ENCODE measurements around the gene KIF18A. TPM values are rescaled to one million over a fixed set of nuclear protein-coding genes. Genes with fewer than 3 reads are reported as not detected.

Gene KIF18A
- total and polyA plus RNA-seq, 2 of the 13 experiments (the other 11 are each of a cell fraction or from before 2014, with no cell fraction given), result 3.4 to 14.4 TPM

DNA sequence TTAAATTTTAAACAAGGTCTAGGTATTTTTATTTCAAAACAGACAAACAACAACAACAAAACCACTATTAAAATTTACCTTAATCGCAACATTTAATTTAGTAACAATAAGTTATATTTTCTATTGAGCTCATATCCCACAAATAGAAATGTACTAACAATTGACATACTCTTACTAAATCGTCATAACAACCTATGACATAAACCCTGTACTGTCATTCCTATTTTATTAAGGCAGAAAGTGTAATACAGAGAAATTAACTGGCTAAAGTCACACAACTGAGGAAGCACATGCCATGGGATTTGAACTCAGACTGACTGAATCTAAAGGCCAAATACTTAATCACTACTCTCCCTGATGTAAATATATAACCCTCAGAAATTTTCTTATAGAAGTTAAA, 3.0 kb downstream of the KIF18A start (continued):
- TF ChIP-seq, protein P1, sequence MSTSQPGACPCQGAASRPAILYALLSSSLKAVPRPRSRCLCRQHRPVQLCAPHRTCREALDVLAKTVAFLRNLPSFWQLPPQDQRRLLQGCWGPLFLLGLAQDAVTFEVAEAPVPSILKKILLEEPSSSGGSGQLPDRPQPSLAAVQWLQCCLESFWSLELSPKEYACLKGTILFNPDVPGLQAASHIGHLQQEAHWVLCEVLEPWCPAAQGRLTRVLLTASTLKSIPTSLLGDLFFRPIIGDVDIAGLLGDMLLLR (CRISPR knock-in tag; IDR thresholded peaks at IDR 0.05), result no peak
- TF ChIP-seq MXD4 (CRISPR knock-in tag; IDR thresholded peaks at IDR 0.05) (no peak), ZNF766 (CRISPR knock-in tag; IDR thresholded peaks at IDR 0.05; ENCODE audit: borderline replicate concordance) (no peak), ZNF792 (CRISPR knock-in tag; IDR thresholded peaks at IDR 0.05) (no peak), ZNF230 (CRISPR knock-in tag; IDR thresholded peaks at IDR 0.05) (no peak), ASH2L (IDR thresholded peaks at IDR 0.05; ENCODE audit: insufficient read length, low read depth, low read length) (no peak), CCDC6 (CRISPR knock-in tag; IDR thresholded peaks at IDR 0.05) (no peak), HIVEP1 (CRISPR knock-in tag; IDR thresholded peaks at IDR 0.05) (no peak)
- TF ChIP-seq, protein P2, sequence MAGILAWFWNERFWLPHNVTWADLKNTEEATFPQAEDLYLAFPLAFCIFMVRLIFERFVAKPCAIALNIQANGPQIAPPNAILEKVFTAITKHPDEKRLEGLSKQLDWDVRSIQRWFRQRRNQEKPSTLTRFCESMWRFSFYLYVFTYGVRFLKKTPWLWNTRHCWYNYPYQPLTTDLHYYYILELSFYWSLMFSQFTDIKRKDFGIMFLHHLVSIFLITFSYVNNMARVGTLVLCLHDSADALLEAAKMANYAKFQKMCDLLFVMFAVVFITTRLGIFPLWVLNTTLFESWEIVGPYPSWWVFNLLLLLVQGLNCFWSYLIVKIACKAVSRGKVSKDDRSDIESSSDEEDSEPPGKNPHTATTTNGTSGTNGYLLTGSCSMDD (CRISPR knock-in tag; IDR thresholded peaks at IDR 0.05), result no peak
- TF ChIP-seq, protein P3, sequence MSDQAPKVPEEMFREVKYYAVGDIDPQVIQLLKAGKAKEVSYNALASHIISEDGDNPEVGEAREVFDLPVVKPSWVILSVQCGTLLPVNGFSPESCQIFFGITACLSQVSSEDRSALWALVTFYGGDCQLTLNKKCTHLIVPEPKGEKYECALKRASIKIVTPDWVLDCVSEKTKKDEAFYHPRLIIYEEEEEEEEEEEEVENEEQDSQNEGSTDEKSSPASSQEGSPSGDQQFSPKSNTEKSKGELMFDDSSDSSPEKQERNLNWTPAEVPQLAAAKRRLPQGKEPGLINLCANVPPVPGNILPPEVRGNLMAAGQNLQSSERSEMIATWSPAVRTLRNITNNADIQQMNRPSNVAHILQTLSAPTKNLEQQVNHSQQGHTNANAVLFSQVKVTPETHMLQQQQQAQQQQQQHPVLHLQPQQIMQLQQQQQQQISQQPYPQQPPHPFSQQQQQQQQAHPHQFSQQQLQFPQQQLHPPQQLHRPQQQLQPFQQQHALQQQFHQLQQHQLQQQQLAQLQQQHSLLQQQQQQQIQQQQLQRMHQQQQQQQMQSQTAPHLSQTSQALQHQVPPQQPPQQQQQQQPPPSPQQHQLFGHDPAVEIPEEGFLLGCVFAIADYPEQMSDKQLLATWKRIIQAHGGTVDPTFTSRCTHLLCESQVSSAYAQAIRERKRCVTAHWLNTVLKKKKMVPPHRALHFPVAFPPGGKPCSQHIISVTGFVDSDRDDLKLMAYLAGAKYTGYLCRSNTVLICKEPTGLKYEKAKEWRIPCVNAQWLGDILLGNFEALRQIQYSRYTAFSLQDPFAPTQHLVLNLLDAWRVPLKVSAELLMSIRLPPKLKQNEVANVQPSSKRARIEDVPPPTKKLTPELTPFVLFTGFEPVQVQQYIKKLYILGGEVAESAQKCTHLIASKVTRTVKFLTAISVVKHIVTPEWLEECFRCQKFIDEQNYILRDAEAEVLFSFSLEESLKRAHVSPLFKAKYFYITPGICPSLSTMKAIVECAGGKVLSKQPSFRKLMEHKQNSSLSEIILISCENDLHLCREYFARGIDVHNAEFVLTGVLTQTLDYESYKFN (CRISPR knock-in tag; conservative IDR thresholded peaks at IDR 0.05), result no peak
- TF ChIP-seq, protein P4, sequence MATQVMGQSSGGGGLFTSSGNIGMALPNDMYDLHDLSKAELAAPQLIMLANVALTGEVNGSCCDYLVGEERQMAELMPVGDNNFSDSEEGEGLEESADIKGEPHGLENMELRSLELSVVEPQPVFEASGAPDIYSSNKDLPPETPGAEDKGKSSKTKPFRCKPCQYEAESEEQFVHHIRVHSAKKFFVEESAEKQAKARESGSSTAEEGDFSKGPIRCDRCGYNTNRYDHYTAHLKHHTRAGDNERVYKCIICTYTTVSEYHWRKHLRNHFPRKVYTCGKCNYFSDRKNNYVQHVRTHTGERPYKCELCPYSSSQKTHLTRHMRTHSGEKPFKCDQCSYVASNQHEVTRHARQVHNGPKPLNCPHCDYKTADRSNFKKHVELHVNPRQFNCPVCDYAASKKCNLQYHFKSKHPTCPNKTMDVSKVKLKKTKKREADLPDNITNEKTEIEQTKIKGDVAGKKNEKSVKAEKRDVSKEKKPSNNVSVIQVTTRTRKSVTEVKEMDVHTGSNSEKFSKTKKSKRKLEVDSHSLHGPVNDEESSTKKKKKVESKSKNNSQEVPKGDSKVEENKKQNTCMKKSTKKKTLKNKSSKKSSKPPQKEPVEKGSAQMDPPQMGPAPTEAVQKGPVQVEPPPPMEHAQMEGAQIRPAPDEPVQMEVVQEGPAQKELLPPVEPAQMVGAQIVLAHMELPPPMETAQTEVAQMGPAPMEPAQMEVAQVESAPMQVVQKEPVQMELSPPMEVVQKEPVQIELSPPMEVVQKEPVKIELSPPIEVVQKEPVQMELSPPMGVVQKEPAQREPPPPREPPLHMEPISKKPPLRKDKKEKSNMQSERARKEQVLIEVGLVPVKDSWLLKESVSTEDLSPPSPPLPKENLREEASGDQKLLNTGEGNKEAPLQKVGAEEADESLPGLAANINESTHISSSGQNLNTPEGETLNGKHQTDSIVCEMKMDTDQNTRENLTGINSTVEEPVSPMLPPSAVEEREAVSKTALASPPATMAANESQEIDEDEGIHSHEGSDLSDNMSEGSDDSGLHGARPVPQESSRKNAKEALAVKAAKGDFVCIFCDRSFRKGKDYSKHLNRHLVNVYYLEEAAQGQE (IDR thresholded peaks at IDR 0.05; ENCODE audit: borderline replicate concordance in 1 of 2, low read depth in 1 of 2, low read length in 2 of 2), result no peak
